Adrenal gland (tissue), 12 donors: Measurements from ENCODE around the gene INTS1. TPM values are rescaled to one million over a fixed set of nuclear protein-coding genes. Genes with fewer than 3 reads are reported as not detected.
A peak's percentile ranks its signal among the peaks of the same experiment; 100 is the strongest.

Experiments used
- DNase-seq, 7 donors: peaks; one replicate each; pipeline ENCODE4 v3.0.0-alpha.2; 2019 to 2020
- H3K27ac ChIP-seq, 5 donors: fragments of 200-600 bp; sonication (generic) in 4 of 5; 1 replicate in 3 of 5; 2 replicates in 2 of 5; pipeline versions ENCODE4 v1.5.1 to v1.8.0; 2016 to 2020; ENCODE audit warnings: mild to moderate bottlenecking in 1 of 5
- H3K27me3 ChIP-seq: fragments of 200-600 bp; 2 replicates; pipeline ENCODE4 v1.8.0; 2021
- H3K36me3 ChIP-seq, 2 donors: fragments of 200-600 bp; replicated peaks in 1 of 2; 1 replicate in 1 of 2; 2 replicates in 1 of 2; pipeline versions ENCODE4 v1.5.1 to v1.8.0; 2018 to 2022
- H3K4me1 ChIP-seq, 2 donors: fragments of 200-600 bp; replicated peaks in 1 of 2; 1 replicate in 1 of 2; 2 replicates in 1 of 2; pipeline versions ENCODE4 v1.5.1 to v1.8.0; 2018 to 2021
- H3K4me3 ChIP-seq, 4 donors: fragments of 200-600 bp; sonication (generic) in 3 of 4; one replicate each; pipeline ENCODE4 v1.5.1; 2016 to 2018
- H3K9me3 ChIP-seq, 3 donors: fragments of 200-600 bp; sonication (generic) in 1 of 3; replicated peaks in 1 of 3; 1 replicate in 2 of 3; 2 replicates in 1 of 3; pipeline versions ENCODE4 v1.5.1 to v1.8.0; 2016 to 2021
- POLR2A ChIP-seq, 2 donors: fragments of 450-650 bp; IDR thresholded peaks; one replicate each; pipeline ENCODE4 v1.6.1; 2017; ENCODE audit warnings: antibody characterized with exemption in 2 of 2, mild to moderate bottlenecking in 2 of 2, moderate library complexity in 1 of 2
- WGBS, 4 donors: extraction: QIAGEN DNeasy Blood & Tissue Kit in 2 of 4; methylation state at CpG; one replicate each; pipeline versions ENCODE4 v1.1.5 to v1.1.7; 2013 to 2017; 5-methylcytosine and 5-hydroxymethylcytosine counted together
- intact Hi-C, 2 donors: fragments of 100-400 bp; cut with DNase I; formaldehyde crosslinking; loops; one replicate each; pipeline versions ENCODE4 v1.14.1 to v1.15.0; 2022 to 2023
- polyA plus RNA-seq, 3 donors: library from polyadenylated mRNA; stranded (reverse); fragments of 200-250 nt in 2 of 3; fragments of 350-450 nt in 1 of 3; fragmentation: Illumina TruSeq in 1 of 3; extraction: RNeasy Lipid Tissue Mini Kit (QIAGEN cat#74804) in 1 of 3; gene quantifications; one replicate each; pipeline ENCODE4 v1.2.3, GENCODE V29; 2013 to 2014
- total RNA-seq, 9 donors: library from RNA; depleted of rRNA in 4 of 9; stranded (reverse); fragments of >200 nt in 4 of 9; fragments of 120-200 nt in 1 of 9; fragmentation: NEBNext Ultra II Directional in 1 of 9; extraction: Animal tissue kit (Norgen Biotek cat#: 25700) in 1 of 9; gene quantifications; one replicate each; pipeline versions ENCODE4 v1.1.0 to v1.2.4, GENCODE V29; 2013 to 2023
- TF ChIP-seq, protein P1 (sequence below), 6 experiments: fragments of 450-650 bp in 4 of 6; fragments of 200-600 bp in 2 of 6; sonication (generic) in 1 of 6; IDR thresholded peaks; 1 replicate in 5 of 6; 2 replicates in 1 of 6; pipeline versions ENCODE4 v1.5.1 to v1.8.0; 2016 to 2021; ENCODE audit warnings: antibody characterized with exemption in 6 of 6, mild to moderate bottlenecking in 2 of 6, moderate library complexity in 1 of 6
- donor health status: healthy with polysubstance abuse.
- donor health status: Bipolar disorder and iron deficiency.
- donor health status: DM: yes; HTN: yes; CAD: no.
- donor health status: DM: no; HTN: no; CAD: no.
- donor health status: DM: no; HTN: no; CAD: no.
- donor health status: DM: yes; HTN: yes; CAD: no.

The INTS1 gene
- total and polyA plus RNA-seq, 12 donors, result 4.7 to 152 (median 72.8) TPM

DNA sequence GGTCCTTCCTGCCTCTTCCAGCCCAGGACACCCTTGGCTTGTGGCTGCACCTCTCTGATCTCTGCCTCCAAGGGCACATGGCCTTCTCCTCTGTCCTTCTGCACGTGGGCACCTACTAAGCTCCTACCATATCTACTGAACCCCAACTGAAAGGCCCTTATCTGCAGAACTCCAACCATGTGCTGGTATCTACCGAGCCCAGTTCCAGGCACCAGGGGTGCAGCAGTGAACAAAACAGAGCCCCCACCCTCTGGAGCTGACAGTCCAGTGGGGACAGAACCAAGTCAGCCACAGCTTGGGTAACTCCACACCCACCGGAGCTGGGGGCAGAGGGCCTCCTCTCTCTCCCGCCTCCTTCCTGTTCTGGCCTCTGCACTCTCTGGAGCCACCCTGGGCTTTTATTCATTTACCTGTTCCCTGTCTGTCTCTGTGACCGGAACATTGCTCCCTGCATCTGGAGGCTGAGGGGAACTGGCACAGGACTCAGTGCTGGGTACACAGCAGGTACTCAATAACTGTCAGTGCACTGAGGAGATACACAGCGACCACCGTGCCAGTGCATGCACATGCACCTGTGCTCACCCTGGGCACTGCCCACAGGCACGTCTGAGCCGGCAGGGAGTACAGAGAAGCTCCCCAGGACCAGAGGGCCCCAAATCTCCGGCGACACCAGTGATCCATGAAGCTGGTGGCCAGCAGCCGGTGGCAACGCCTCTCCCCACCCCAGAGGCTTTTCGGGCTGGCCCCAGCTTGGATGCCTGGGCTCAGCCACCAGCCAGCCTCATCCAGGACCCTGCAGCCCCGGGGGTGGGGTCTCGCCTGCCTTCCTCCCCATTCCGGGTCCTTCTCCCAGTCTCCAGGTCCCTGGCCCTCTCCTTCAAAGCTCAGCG, 46.9 kb downstream of the INTS1 start:
- intact Hi-C loops, result no loop called here
- Histone ChIP-seq H3K27ac (peak overlapping the region in 1 of 5 donors; percentile 97), H3K4me1 (peaks cover 60 to 74% of the 10 kb centered on the region in 2 donors), H3K36me3 (no peaks in the 10 kb centered on the region), H3K27me3 (no peaks in the 10 kb centered on the region), H3K9me3 (no peaks in the 10 kb centered on the region), H3K4me3 (peak overlapping the region in 3 of 4 donors; percentile 47 to 91 (median 81))
- WGBS, 4 donors, result 29 to 45% (median 38%) methylated on average over 13 to 18 of the region's 18 CpGs
- peak in 1 of 7 donors; percentile 39 for DNase-seq
- no peak for TF ChIP-seq POLR2A (IDR thresholded peaks at IDR 0.05)
- TF ChIP-seq, protein P1, sequence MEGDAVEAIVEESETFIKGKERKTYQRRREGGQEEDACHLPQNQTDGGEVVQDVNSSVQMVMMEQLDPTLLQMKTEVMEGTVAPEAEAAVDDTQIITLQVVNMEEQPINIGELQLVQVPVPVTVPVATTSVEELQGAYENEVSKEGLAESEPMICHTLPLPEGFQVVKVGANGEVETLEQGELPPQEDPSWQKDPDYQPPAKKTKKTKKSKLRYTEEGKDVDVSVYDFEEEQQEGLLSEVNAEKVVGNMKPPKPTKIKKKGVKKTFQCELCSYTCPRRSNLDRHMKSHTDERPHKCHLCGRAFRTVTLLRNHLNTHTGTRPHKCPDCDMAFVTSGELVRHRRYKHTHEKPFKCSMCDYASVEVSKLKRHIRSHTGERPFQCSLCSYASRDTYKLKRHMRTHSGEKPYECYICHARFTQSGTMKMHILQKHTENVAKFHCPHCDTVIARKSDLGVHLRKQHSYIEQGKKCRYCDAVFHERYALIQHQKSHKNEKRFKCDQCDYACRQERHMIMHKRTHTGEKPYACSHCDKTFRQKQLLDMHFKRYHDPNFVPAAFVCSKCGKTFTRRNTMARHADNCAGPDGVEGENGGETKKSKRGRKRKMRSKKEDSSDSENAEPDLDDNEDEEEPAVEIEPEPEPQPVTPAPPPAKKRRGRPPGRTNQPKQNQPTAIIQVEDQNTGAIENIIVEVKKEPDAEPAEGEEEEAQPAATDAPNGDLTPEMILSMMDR (IDR thresholded peaks at IDR 0.05), result no peak

DNA sequence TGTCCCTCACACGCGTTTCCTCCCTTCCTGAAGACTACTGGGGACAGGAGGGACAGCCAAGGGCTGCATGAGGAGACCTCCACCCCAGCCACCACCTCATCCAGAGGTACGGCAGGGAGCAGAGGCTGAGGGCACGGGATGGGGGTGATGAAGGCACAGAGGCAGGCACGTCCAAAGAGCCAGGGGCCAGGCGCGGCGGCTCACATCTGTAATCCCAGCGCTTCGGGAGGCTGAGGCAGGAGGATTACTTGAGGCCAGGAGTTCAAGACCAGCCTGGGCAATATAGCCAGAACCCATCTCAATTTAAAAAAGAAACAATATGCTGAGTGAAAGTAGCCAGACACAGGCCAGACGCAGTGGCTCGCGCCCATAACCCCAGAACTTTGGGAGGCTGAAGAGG, 48.2 kb downstream of the INTS1 start:
- Histone ChIP-seq H3K4me3 (no peak overlapping the region), H3K9me3 (no peaks in the 10 kb centered on the region), H3K4me1 (peaks cover 52 to 65% of the 10 kb centered on the region in 2 donors), H3K27me3 (no peaks in the 10 kb centered on the region), H3K36me3 (no peaks in the 10 kb centered on the region), H3K27ac (peak overlapping the region in 3 of 5 donors; percentile 6 to 76 (median 21))
- no peak for DNase-seq
- intact Hi-C loops, result no loop called here
- 72 to 83% (median 78%) methylated on average over 12 to 13 of the region's 13 CpGs for WGBS, 4 donors
- TF ChIP-seq POLR2A (IDR thresholded peaks at IDR 0.05), result no peak
- TF ChIP-seq, protein P1 (IDR thresholded peaks at IDR 0.05), result no peak

DNA sequence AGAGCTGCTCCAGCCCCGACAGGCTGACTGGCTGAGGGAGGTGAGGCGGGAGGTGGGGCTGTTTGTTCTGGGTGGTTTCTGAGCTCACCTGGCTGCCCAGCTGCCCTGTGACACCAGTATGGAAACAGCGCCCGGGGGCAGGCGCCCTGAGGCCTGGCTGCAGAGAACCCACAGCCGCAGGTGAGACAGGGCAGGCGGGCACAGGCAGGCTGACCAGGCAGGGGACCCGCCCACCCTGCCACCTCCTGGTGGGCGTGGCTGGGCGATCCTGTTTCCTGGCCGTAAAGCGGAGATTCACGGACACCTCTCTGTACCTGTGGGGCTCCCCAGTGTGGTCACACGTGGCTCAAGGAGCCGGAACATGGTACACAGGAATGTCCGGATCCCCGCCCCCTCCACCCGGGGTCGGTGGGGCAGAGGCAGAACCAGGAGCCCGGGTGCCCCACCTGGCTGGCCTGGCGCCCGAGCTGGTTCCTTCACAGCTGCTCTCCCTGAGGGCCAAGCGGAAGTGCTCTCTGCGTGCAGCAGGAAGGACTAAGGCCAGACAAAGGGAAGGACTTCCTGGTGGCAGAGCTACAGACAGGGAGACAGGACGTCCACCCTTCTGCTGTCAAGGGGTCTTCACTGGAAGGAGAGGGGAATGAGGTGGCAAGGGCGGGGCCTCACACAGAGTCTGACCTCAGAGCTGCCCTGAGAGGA, 48.8 kb downstream of the INTS1 start:
- Histone ChIP-seq H3K27me3 (no peaks in the 10 kb centered on the region), H3K36me3 (no peaks in the 10 kb centered on the region), H3K4me1 (peaks cover 46 to 61% of the 10 kb centered on the region in 2 donors), H3K4me3 (peak overlapping the region in 1 of 4 donors; percentile 13), H3K27ac (peak overlapping the region in 4 of 5 donors; percentile 6 to 76 (median 28)), H3K9me3 (no peaks in the 10 kb centered on the region)
- WGBS, 4 donors, result 73 to 78% (median 74%) methylated on average over 4 to 26 of the region's 26 CpGs
- TF ChIP-seq POLR2A (IDR thresholded peaks at IDR 0.05), result no peak
- TF ChIP-seq, protein P1 (IDR thresholded peaks at IDR 0.05), result no peak
- intact Hi-C loops, result no loop called here
- peak in 2 of 7 donors; percentile 60 to 69 for DNase-seq

DNA sequence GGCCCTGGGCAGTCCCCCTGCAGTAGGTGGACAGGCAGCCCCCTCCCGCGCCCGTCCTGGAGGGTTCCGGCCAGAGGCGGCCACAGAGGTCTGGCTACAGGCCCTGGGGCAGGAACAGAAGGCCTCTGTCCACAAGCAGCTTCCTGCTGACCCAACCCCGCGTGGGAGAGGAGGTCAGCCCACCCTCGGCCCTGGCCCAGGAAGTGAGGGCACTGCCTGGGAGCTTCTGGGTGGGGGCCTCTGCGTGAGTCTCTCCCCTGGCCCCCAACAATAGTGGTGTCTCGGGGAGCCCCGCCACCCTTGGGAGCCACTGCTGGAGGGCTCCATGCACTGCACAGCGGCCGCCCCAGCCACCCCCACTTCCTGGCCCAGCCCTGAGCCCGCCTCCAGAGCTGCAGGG, 49.6 kb downstream of the INTS1 start:
- 60 to 66% (median 63%) methylated on average over 2 to 14 of the region's 14 CpGs for WGBS, 4 donors
- DNase-seq, result no peak
- peaks cover 39 to 55% of the 10 kb centered on the region in 2 donors for H3K4me1 ChIP-seq
- no peaks in the 10 kb centered on the region for H3K36me3 ChIP-seq
- no peak overlapping the region for H3K4me3 ChIP-seq
- TF ChIP-seq POLR2A (IDR thresholded peaks at IDR 0.05), result no peak
- TF ChIP-seq, protein P1 (IDR thresholded peaks at IDR 0.05), result no peak
- H3K27ac ChIP-seq, result peak overlapping the region in 2 of 5 donors; percentile 46 to 76
- no peaks in the 10 kb centered on the region for H3K27me3 ChIP-seq
- H3K9me3 ChIP-seq, result no peaks in the 10 kb centered on the region
- intact Hi-C loops, result no loop called here
